ENCODE results near the gene JPH4.

Gene JPH4

GRCh38 chr14:23624830-23625404 lies 46.3 kb upstream of the JPH4 start:
- TF ChIP-seq EZH2phosphoT487 (IDR thresholded peaks at IDR 0.05; ENCODE audit: borderline replicate concordance, low read length): no peak
- no peak for TF ChIP-seq CTCF (IDR thresholded peaks at IDR 0.05; ENCODE audit: low read depth, low read length, poor library complexity, severe bottlenecking)
- no peak overlapping the region for H3K4me3 ChIP-seq (ENCODE audit: low read length)

GRCh38 chr14:23623962-23624361 lies 45.4 kb upstream of the JPH4 start:
- no peaks in the 10 kb centered on the region for H3K27me3 ChIP-seq (ENCODE audit: control insufficient read depth, low read length)
- H3K27ac ChIP-seq (ENCODE audit: low read depth, low read length): no peak overlapping the region
- peaks cover 21% of the 10 kb centered on the region for H3K9me3 ChIP-seq (ENCODE audit: control insufficient read depth, insufficient read depth, low read length)

More at GRCh38 chr14:23624830-23625404, 46.3 kb upstream of the JPH4 start:
- H3K4me1 ChIP-seq (ENCODE audit: control insufficient read depth, low read length): no peaks in the 10 kb centered on the region
- H3K9me2 ChIP-seq (replicated peaks; ENCODE audit: control insufficient read depth, low read length): no peaks in the 10 kb centered on the region
- H3K36me3 ChIP-seq (ENCODE audit: control insufficient read depth, low read length): no peaks in the 10 kb centered on the region
- no peaks in the 10 kb centered on the region for H3F3A ChIP-seq (ENCODE audit: control insufficient read depth, insufficient read depth)
- no peak overlapping the region for H3K4me2 ChIP-seq (ENCODE audit: low read length)
- H3K9me3 ChIP-seq (ENCODE audit: control insufficient read depth, insufficient read depth, low read length): peaks cover 21% of the 10 kb centered on the region
- H3K27ac ChIP-seq (ENCODE audit: low read depth, low read length): no peak overlapping the region
- no peaks in the 10 kb centered on the region for H4K20me1 ChIP-seq (ENCODE audit: control insufficient read depth, insufficient read depth, low read depth, low read length)
- H3K27me3 ChIP-seq (ENCODE audit: control insufficient read depth, low read length): no peaks in the 10 kb centered on the region
- no peaks in the 10 kb centered on the region for H3K79me2 ChIP-seq (ENCODE audit: control insufficient read depth, low read length)

GRCh38 chr14:23622990-23623389 lies 44.4 kb upstream of the JPH4 start:
- Histone ChIP-seq H3K79me2 (ENCODE audit: control insufficient read depth, low read length) (no peaks in the 10 kb centered on the region), H3K4me1 (ENCODE audit: control insufficient read depth, low read length) (no peaks in the 10 kb centered on the region), H3K36me3 (ENCODE audit: control insufficient read depth, low read length) (no peaks in the 10 kb centered on the region), H3K9me3 (ENCODE audit: control insufficient read depth, insufficient read depth, low read length) (peaks cover 21% of the 10 kb centered on the region), H4K20me1 (ENCODE audit: control insufficient read depth, insufficient read depth, low read depth, low read length) (no peaks in the 10 kb centered on the region), H3K27me3 (ENCODE audit: control insufficient read depth, low read length) (no peaks in the 10 kb centered on the region), H3K4me3 (ENCODE audit: low read length) (no peak overlapping the region), H3K27ac (ENCODE audit: low read depth, low read length) (no peak overlapping the region), H3K9me2 (replicated peaks; ENCODE audit: control insufficient read depth, low read length) (no peaks in the 10 kb centered on the region), H3K4me2 (ENCODE audit: low read length) (no peak overlapping the region), H3F3A (ENCODE audit: control insufficient read depth, insufficient read depth) (no peaks in the 10 kb centered on the region)
- TF ChIP-seq EZH2phosphoT487 (IDR thresholded peaks at IDR 0.05; ENCODE audit: borderline replicate concordance, low read length) (no peak), CTCF (IDR thresholded peaks at IDR 0.05; ENCODE audit: low read depth, low read length, poor library complexity, severe bottlenecking) (no peak)

More at GRCh38 chr14:23623962-23624361, 45.4 kb upstream of the JPH4 start:
- Histone ChIP-seq H3K4me1 (ENCODE audit: control insufficient read depth, low read length) (no peaks in the 10 kb centered on the region), H3K4me2 (ENCODE audit: low read length) (no peak overlapping the region), H3K36me3 (ENCODE audit: control insufficient read depth, low read length) (no peaks in the 10 kb centered on the region), H3K9me2 (replicated peaks; ENCODE audit: control insufficient read depth, low read length) (no peaks in the 10 kb centered on the region), H3F3A (ENCODE audit: control insufficient read depth, insufficient read depth) (no peaks in the 10 kb centered on the region), H4K20me1 (ENCODE audit: control insufficient read depth, insufficient read depth, low read depth, low read length) (no peaks in the 10 kb centered on the region), H3K79me2 (ENCODE audit: control insufficient read depth, low read length) (no peaks in the 10 kb centered on the region), H3K4me3 (ENCODE audit: low read length) (no peak overlapping the region)
- TF ChIP-seq EZH2phosphoT487 (IDR thresholded peaks at IDR 0.05; ENCODE audit: borderline replicate concordance, low read length) (no peak), CTCF (IDR thresholded peaks at IDR 0.05; ENCODE audit: low read depth, low read length, poor library complexity, severe bottlenecking) (no peak)
